ENCODE results near the gene UBA6. TPM values are rescaled to one million over a fixed set of nuclear protein-coding genes. Genes with fewer than 3 reads are reported as not detected.

The UBA6 gene
- total and polyA plus RNA-seq, 9 of the 15 experiments (the other 6 are each of a cell fraction or from before 2014, with no cell fraction given): 22.9 to 139 (median 94.6) TPM

GRCh38 chr4:67624939-67625338 is 76.0 kb downstream of the UBA6 start:
- Histone ChIP-seq H3K4me2 (ENCODE audit: insufficient read depth, low read length) (no peak overlapping the region), H3K9me3 (replicated peaks; ENCODE audit: control insufficient read depth, insufficient read depth, low read depth, low read length) (no peaks in the 10 kb centered on the region), H3K9ac (ENCODE audit: insufficient read depth in 1 of 2, low read depth in 2 of 2, low read length in 2 of 2) (no peak overlapping the region), H3K27ac (ENCODE audit: extremely low read depth, low read depth, low read length) (no peak overlapping the region), H3K36me3 (ENCODE audit: control insufficient read depth, insufficient read depth, low read length) (peaks cover 89% of the 10 kb centered on the region), H3K4me3 (no peak overlapping the region), H2AFZ (ENCODE audit: low read depth, low read length) (no peak overlapping the region), H3K4me1 (replicated peaks in 1 of 2; ENCODE audit: control insufficient read depth in 2 of 2, insufficient read depth in 2 of 2, low read length in 2 of 2) (no peaks in the 10 kb centered on the region), H3K9me1 (ENCODE audit: control insufficient read depth, insufficient read depth, low read length) (no peaks in the 10 kb centered on the region), H3K79me2 (ENCODE audit: control insufficient read depth, insufficient read depth, low read length) (no peaks in the 10 kb centered on the region), H4K20me1 (replicated peaks; ENCODE audit: control insufficient read depth, insufficient read depth, low read length) (no peaks in the 10 kb centered on the region), H3K27me3 (ENCODE audit: control insufficient read depth in 2 of 2, insufficient read depth in 2 of 2, low read length in 2 of 2) (no peaks in the 10 kb centered on the region)
- ATAC-seq: no peak
- 80% methylated on average over 3 of the region's 3 CpGs for WGBS (ENCODE audit: insufficient coverage, low coverage, missing lambda C conversion rate)
- intact Hi-C loops (cut with micrococcal nuclease) (loop anchor here (5.0 kb wide), 1 partner anchor 78 kb away; the partner anchor contains the start of gene CENPC), in situ Hi-C loops (cut with MboI) (no loop called here)
- no peak for DNase-seq (ENCODE audit: extremely low read depth in 1 of 4, low spot score in 3 of 4)
- ChIA-PET POLR2A (no interaction called here), CTCF (ENCODE audit: low intra/inter-chr PET ratio) (no interaction called here)
- BruUV-seq (replicated peaks): no TSS peak
- no peak for FAIRE-seq
- TF ChIP-seq ZNF41 (CRISPR knock-in tag; conservative IDR thresholded peaks at IDR 0.05) (no peak), ATF7 (IDR thresholded peaks at IDR 0.05) (no peak), CSDE1 (IDR thresholded peaks at IDR 0.05) (no peak), HEY1 (CRISPR knock-in tag; IDR thresholded peaks at IDR 0.05; ENCODE audit: borderline replicate concordance) (no peak), GATAD2A (IDR thresholded peaks at IDR 0.05) (no peak), TCFL5 (CRISPR knock-in tag; conservative IDR thresholded peaks at IDR 0.05) (no peak), SRSF7 (optimal IDR thresholded peaks at IDR 0.05; ENCODE audit: low read depth, low read length) (no peak), PHF21A (IDR thresholded peaks at IDR 0.05; ENCODE audit: borderline replicate concordance, low read depth) (no peak), KDM1A (IDR thresholded peaks at IDR 0.05) (no peak), HMGN3 (IDR thresholded peaks at IDR 0.05; ENCODE audit: borderline replicate concordance, extremely low read depth, insufficient read length, low read depth, low read length) (no peak), MTA2 (IDR thresholded peaks at IDR 0.05; ENCODE audit: low read depth) (no peak), GABPB1 (CRISPR knock-in tag; IDR thresholded peaks at IDR 0.05) (no peak), ZNF398 (CRISPR knock-in tag; IDR thresholded peaks at IDR 0.05) (no peak)
- TF ChIP-seq, protein P1, sequence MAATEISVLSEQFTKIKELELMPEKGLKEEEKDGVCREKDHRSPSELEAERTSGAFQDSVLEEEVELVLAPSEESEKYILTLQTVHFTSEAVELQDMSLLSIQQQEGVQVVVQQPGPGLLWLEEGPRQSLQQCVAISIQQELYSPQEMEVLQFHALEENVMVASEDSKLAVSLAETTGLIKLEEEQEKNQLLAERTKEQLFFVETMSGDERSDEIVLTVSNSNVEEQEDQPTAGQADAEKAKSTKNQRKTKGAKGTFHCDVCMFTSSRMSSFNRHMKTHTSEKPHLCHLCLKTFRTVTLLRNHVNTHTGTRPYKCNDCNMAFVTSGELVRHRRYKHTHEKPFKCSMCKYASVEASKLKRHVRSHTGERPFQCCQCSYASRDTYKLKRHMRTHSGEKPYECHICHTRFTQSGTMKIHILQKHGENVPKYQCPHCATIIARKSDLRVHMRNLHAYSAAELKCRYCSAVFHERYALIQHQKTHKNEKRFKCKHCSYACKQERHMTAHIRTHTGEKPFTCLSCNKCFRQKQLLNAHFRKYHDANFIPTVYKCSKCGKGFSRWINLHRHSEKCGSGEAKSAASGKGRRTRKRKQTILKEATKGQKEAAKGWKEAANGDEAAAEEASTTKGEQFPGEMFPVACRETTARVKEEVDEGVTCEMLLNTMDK (IDR thresholded peaks at IDR 0.05; ENCODE audit: borderline replicate concordance, insufficient read depth, low read depth, low read length, poor library complexity, severe bottlenecking): no peak
- TF ChIP-seq, protein P2, sequence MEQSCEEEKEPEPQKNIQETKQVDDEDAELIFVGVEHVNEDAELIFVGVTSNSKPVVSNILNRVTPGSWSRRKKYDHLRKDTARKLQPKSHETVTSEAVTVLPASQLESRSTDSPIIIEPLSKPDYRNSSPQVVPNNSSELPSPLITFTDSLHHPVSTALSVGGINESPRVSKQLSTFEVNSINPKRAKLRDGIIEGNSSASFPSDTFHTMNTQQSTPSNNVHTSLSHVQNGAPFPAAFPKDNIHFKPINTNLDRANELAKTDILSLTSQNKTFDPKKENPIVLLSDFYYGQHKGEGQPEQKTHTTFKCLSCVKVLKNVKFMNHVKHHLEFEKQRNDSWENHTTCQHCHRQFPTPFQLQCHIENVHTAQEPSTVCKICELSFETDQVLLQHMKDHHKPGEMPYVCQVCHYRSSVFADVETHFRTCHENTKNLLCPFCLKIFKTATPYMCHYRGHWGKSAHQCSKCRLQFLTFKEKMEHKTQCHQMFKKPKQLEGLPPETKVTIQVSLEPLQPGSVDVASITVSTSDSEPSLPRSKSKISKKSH (CRISPR knock-in tag; IDR thresholded peaks at IDR 0.05): no peak
- TF ChIP-seq, protein P3, sequence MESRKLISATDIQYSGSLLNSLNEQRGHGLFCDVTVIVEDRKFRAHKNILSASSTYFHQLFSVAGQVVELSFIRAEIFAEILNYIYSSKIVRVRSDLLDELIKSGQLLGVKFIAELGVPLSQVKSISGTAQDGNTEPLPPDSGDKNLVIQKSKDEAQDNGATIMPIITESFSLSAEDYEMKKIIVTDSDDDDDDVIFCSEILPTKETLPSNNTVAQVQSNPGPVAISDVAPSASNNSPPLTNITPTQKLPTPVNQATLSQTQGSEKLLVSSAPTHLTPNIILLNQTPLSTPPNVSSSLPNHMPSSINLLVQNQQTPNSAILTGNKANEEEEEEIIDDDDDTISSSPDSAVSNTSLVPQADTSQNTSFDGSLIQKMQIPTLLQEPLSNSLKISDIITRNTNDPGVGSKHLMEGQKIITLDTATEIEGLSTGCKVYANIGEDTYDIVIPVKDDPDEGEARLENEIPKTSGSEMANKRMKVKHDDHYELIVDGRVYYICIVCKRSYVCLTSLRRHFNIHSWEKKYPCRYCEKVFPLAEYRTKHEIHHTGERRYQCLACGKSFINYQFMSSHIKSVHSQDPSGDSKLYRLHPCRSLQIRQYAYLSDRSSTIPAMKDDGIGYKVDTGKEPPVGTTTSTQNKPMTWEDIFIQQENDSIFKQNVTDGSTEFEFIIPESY (CRISPR knock-in tag; IDR thresholded peaks at IDR 0.05): no peak

All from K562 (cell line).